HG03045 (cell line): ENCODE results near the gene PAFAH1B2.
"Not testable (repeated sequence)": the region's sequence is repeated elsewhere in the genome, so short reads cannot be mapped to it uniquely, and the experiment has no call there.

Source experiments
- ATAC-seq: cut with Tn5 transposase; IDR thresholded peaks from one replicate; pipeline ENCODE4 v1.9.1; 2021; ENCODE audit warnings: mild to moderate bottlenecking, moderate library complexity; ENCODE audit not compliant: unreplicated experiment

Gene PAFAH1B2, protein sequence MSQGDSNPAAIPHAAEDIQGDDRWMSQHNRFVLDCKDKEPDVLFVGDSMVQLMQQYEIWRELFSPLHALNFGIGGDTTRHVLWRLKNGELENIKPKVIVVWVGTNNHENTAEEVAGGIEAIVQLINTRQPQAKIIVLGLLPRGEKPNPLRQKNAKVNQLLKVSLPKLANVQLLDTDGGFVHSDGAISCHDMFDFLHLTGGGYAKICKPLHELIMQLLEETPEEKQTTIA

DNA sequence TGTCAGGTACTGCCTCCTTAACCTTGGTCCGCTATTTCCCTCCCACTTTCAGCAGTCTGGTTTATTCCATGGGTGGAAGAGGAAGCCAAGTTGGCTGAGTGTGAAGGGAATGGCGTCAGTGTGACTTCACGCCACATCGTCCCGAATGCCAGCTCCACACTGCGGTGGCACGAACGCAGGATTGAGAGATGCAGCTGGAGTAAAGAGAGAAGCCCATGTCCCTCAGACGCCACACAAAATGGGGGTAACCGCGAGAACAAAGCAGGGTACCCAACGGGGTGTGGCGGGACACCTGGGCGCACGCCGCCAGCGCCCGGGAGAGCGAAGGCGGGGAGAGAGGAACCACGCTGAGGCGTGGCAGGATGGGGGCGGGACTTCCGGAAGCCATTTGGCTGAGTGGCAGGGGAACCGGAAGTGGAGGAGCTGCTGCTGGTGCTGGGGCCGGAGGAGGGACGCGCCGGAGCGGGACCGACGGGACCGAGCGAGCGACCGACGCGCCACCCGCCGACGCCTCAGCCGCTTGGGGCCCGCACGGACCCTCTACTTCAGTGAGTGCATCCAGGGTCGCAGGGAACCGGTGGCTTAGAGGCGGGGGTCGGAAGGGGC lies at the start of gene PAFAH1B2:
Gene PAFAH1B2 (plus strand): TSS at position 417 of the 606 bp plus-strand sequence. CDS start 8,161 bp downstream, outside the sequence.
- ATAC-seq: peak; percentile 97

DNA sequence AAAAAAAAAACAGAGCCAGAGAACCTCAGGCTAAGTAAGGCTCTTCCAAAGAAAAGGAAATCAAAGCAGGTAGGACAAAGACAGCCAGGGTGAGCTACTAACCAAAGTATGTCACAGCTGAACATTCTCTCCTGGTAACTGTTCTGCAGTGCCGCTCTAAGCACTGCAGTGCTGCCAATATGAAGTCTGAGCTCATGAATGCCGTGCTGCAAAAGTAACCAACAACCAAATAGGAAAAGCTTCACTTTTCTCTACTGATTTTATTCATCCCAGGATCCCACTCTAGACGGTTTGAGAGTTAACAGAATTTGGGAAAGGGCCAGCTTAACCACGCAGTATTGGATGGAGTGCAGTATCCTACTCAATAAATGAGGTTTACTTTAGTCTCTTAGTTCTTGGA lies 49.3 kb upstream of the PAFAH1B2 start:
- no peak for ATAC-seq

DNA sequence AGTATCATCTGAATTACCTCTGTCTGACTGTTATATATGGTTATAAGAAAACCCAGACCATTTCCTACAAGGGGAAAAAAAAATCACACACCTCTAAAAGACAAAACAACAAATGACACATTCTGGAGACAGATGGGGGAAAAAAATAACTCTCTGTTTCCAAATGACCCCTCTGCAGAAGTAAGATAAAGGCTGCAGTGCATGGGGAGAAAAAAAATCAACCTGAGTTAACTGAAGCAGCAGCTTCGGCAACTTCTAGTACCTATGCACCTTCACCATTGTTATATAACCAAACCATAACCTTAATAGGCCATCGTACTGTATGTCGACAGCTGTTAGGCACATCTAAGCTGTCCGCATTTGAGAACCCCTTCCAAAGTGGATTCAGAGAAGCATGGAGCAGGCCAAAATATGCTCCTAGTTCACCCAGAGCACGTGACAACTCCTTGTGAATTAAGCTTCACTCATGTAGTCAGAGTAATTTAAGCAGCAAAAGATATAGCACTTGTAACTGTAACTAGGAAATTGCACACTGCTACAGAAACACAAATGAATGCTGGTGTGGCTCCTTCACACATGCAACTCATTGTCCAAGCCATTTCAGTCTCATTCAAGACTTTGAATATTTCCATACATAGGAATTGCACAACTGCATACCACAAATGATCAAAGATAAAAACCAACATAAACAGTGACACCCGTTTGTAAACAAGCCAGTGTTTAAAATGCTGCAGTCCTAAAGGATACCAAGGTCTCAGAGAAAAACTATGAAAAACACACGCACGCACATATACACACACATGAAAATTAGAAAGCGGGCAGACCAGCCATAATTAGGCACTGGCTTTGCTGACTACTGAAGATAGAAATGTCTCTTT lies 48.6 kb upstream of the PAFAH1B2 start:
- no peak for ATAC-seq

DNA sequence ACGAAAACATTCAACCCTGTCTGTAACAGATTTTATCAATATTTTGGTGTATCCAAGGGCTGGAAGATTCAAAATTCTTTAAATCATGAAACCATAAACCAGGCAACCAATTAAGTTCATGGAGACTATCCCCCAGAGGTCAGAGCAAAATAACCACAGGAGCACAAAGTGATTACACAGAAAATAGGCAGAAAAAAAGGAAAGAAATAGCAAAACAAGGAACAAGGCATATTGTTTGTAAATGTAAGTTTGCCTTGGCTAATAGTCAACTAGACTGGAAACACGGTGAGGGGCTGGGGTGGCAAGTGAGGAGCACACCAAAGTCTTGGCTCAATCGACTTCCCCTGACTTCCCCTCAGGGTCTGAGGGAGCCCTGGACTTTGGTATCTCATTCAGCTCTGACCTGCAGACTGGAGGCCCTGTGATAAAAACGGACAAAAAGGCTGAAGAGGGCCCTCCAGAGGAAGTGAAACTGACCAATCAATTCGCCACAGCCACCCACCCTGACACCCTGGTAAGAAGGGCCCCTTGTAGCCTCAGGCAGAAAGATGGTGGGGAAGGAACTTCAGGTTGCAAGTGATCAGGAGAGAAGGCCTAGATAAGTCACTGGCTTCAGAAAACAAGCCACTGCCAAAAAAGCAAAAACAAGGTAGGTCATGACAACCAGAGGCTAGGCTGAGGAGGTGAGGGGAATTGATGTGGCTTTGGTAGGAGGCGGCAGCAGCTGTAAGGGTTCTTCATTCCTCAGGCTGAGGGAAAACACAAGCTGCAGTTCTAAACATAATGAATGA lies 47.7 kb upstream of the PAFAH1B2 start:
- peak; percentile 26 for ATAC-seq

DNA sequence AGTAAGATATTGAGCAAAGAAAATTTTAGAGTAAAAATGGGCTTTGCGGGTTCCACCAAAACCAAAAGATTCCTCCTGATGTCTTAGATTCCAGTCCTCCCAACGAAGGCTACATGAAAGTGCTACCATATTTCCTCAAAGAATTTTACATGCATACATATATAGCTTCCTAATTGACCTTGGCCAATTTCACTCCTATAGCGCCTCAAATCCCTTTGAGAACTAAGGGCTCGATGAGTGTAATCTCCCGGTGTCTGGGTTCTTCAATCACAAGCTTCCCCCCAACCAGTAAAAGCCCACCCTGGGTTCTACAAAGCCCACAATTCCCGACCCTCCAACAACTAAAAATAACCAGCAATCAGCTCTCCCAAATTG lies 47.1 kb upstream of the PAFAH1B2 start:
- ATAC-seq: no peak

DNA sequence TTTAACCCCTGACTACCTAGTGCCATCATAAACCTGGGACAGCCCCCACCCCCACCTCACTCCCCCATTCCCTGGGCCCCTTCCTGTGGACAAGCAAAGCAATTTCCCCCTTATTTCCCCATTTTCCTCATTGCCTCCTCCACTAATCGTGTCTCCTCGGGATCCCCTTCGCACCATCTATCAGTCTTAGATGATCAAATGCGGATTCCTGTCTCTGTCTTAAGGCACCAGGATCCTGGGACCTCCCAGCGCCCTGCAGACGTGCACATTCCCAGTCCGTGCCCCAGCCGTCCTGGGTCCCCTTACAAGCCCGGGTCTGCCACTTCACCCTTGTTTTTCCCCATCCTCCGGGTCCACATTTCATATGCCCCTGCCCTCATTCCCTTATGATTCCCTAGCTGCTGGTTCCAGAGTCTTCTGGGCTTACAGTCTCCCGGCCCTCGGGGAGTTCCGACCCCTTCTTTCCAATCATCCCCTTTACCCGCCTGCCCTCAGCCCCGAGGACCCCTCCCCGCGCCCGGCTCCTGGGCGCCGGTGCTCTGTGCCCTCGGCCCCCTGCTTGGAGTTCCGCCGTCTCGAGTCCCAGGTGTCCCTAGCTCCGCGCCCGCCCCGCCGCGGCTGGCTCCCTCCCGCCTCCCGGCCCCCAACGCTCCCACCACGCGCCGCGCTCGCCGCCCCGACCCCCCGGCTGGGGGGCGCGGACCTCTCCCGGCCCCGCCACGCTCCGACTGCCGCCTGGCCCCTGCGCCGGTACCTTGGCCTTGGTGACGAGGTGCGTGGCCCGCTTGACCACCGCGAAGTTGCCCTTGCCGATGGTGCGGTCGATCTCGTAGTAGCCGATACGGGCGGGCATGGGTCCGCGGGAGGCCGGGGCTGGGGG lies 46.5 kb upstream of the PAFAH1B2 start:
- peak; percentile 26 for ATAC-seq

- peak; percentile 78 for ATAC-seq
Observed at GRCh38 chr11:117098269-117099232, 45.5 kb upstream of the PAFAH1B2 start, which contains the start of gene SIK3. SIK3 (minus strand) TSS chr11:117098428; CDS start chr11:117098415, 13 bp downstream.

DNA sequence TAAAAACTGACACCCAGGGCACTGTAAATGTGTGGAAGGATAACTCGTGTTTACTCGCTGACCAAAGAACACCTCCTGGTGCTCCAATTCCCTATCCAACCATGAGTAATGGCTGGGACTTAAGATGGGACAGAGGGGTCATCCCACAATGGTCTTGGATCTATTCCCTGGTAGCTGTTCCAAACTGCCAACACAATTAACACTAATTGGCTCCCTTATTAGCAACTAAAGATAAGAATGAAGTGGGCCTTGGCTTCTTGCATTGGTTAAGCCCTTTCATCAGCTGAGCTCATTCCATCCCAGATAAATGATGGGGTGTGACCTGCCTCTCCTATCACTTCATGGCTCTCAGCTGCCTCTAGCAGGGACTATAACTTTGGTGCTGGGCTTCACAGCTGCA lies 44.4 kb upstream of the PAFAH1B2 start:
- no peak for ATAC-seq

DNA sequence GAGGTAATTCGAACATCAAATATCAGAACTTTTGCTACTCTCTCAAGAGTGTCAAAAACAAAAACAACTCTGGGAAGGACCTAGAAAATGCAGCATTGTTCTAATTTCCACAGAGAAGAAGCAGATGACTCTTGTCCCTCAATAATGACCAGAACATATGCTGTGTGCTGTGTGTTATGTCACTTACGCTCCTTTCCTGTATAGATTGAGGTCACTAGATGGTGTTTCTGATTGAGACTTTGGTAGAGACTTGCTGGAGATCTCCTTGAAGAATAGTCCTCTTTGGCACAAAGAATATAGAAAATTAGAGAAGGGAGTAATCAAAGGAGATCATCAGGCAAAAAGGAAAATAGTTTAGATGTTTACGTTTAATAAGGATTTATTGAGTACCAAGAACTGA lies 43.5 kb upstream of the PAFAH1B2 start:
- no peak for ATAC-seq

- ATAC-seq: no peak
Observed at GRCh38 chr11:117107701-117108590, 36.1 kb upstream of the PAFAH1B2 start.

- no peak for ATAC-seq
Observed at GRCh38 chr11:117110294-117110950, 33.7 kb upstream of the PAFAH1B2 start.

DNA sequence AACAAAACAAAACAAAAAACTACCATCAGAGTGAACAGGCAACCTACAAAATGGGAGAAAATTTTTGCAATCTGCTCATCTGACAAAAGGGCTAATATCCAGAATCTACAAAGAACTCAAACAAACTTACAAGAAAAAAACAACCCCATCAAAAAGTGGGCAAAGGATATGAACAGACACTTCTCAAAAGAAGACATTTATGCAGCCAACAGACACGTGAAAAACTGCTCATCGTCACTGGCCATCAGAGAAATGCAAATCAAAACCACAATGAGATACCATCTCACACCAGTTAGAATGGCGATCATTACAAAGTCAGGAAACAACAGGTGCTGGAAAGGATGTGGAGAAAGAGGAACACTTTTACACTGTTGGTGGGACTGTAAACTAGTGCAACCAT lies 31.6 kb upstream of the PAFAH1B2 start:
- not testable (repeated sequence) for ATAC-seq

GRCh38 chr11:117112939-117113338 lies 31.1 kb upstream of the PAFAH1B2 start:
- ATAC-seq: not testable (repeated sequence)

DNA sequence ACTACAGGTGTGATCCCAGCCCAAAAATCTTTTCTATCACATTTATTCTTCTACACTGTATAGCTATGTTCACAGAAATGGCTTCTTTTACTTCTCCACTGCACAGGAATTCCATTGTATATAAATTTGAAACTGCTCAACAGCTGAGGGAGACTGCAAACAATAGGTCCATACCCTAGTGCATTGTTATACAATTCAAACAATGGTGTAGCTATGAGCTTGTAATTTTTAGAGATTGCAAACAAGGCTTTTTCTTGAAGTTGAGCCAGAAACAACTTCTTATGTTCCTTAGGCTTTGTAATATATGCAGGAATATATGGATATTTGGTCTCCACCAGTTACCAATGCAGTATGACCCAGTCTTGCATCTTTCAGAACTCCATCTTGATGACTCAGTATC lies 26.4 kb upstream of the PAFAH1B2 start:
- ATAC-seq: no peak

GRCh38 chr11:117121176-117121575 lies 22.9 kb upstream of the PAFAH1B2 start:
- ATAC-seq: no peak

DNA sequence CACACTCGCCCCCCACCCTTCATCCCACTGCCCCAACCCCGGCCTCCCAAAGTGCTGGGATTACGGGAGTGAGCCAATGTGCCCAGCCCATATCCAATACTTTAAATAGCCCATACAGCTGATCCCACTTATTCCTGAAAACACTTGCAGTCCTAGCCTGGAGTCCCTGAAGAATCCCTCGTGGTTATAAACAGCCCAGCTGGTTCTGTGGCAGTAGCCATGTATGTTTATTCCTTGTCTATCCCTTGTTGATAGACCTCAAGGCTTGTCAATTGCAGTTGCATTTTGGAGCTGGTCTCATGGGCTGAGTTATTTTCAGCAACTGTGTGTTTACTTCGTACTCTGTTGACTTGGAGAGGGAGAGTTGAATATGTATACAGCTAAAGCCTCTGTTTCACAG lies 21.5 kb upstream of the PAFAH1B2 start:
- no peak for ATAC-seq

DNA sequence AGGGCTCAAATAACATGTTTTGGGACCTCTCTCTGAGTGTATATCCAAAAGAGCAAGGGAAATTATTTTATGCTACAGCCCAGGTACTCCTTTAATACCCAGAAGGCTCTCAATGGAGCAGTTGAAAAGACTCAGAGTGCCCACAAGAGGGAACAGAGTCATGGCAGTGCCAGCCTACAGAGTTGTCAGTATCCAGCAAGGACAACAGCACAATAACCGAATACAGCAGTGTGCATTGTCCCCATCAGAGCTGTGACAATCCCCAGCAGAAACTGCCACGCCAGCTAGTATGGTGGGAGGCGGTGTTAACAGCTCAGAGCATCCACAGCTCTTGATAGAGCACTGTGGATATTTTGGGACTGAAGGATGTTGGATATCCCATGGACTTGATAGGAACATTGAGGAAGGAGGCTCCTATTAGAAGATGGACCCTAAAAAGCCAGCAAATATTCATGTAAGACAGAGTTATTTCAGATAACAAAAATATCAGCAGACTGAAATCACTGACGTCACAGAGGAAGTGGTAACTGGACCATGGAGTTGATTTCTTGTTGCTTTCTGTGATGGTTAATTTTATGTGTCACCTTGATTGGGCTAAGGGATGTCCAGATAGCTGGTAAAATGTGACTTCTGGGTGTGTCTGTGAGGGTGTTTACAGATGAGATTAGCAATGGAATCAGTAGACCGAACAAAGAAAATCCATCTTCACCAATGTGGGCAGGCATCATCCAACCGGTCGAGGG lies 17.7 kb upstream of the PAFAH1B2 start:
- ATAC-seq: no peak
